Liver (tissue), 2 donors: ENCODE data around the gene SYNJ2.

Source experiments
- YY1 ChIP-seq: IDR thresholded peaks from 2 replicates; pipeline ENCODE4 v1.6.1; 2016; ENCODE audit warnings: antibody characterized with exemption, mild to moderate bottlenecking
- TF ChIP-seq, protein P1 (sequence below): fragments of 150-350 bp; IDR thresholded peaks from 2 replicates; pipeline ENCODE4 v1.5.1; 2017; ENCODE audit warnings: improper control_type of control experiment, low read depth, low read length; ENCODE audit not compliant: missing input control
- donor health status: healthy.

DNA sequence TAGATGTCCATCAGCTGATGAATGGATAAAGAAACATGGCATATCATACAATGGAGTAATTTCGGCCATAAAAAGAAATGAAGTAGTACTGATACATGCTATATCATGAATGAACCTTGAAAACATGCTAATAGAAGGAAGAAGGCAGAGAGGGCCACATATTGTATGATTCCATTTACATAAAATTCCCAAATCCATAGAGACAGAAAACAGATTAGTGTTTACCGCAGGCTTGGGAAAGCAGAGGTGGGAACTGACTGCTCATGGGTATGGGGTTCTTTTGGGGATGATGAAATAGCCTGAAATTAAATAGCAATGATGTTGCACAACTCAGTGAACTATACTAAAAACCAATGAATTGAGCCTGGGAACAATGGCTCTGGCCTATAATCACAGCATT lies 128.1 kb downstream of the SYNJ2 start:
- no peak for TF ChIP-seq YY1
- TF ChIP-seq, protein P1, sequence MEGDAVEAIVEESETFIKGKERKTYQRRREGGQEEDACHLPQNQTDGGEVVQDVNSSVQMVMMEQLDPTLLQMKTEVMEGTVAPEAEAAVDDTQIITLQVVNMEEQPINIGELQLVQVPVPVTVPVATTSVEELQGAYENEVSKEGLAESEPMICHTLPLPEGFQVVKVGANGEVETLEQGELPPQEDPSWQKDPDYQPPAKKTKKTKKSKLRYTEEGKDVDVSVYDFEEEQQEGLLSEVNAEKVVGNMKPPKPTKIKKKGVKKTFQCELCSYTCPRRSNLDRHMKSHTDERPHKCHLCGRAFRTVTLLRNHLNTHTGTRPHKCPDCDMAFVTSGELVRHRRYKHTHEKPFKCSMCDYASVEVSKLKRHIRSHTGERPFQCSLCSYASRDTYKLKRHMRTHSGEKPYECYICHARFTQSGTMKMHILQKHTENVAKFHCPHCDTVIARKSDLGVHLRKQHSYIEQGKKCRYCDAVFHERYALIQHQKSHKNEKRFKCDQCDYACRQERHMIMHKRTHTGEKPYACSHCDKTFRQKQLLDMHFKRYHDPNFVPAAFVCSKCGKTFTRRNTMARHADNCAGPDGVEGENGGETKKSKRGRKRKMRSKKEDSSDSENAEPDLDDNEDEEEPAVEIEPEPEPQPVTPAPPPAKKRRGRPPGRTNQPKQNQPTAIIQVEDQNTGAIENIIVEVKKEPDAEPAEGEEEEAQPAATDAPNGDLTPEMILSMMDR = no peak
